Limb (tissue), 2 donors: ENCODE results near the gene HAND2.
A peak's percentile ranks its signal among the peaks of the same experiment; 100 is the strongest.

Source experiments
- DNase-seq, 2 donors: peaks; one replicate each; pipeline ENCODE4 v3.0.0-alpha.2; 2016; ENCODE audit errors: extremely low spot score in 2 of 2

HAND2 gene

GRCh38 chr4:173529477-173530325 lies at the start of gene HAND2:
Gene HAND2, minus strand, starts transcription at chr4:173530229. Its CDS starts 940 bp downstream, at chr4:173529289.
- DNase-seq = peak; percentile 73 to 81

- DNase-seq = no peak
Observed at GRCh38 chr4:173578956-173579355, 48.9 kb upstream of the HAND2 start.

- DNase-seq = no peak
Observed at GRCh38 chr4:173577963-173578362, 47.9 kb upstream of the HAND2 start.

GRCh38 chr4:173575482-173576152 lies 45.6 kb upstream of the HAND2 start:
- DNase-seq = no peak

- no peak for DNase-seq
Observed at GRCh38 chr4:173573725-173574124, 43.7 kb upstream of the HAND2 start.

GRCh38 chr4:173573286-173573685 lies 43.3 kb upstream of the HAND2 start:
- DNase-seq = no peak

- no peak for DNase-seq
Observed at GRCh38 chr4:173572493-173573129, 42.6 kb upstream of the HAND2 start.

GRCh38 chr4:173571620-173572019 lies 41.6 kb upstream of the HAND2 start:
- DNase-seq = no peak

GRCh38 chr4:173565281-173565680 lies 35.3 kb upstream of the HAND2 start:
- no peak for DNase-seq

GRCh38 chr4:173564461-173564860 lies 34.4 kb upstream of the HAND2 start:
- no peak for DNase-seq

- no peak for DNase-seq
Observed at GRCh38 chr4:173560896-173561295, 30.9 kb upstream of the HAND2 start.

- DNase-seq = no peak
Observed at GRCh38 chr4:173556398-173557131, 26.5 kb upstream of the HAND2 start.

- DNase-seq = no peak
Observed at GRCh38 chr4:173547889-173548288, 17.9 kb upstream of the HAND2 start.

GRCh38 chr4:173546776-173547175 lies 16.7 kb upstream of the HAND2 start:
- DNase-seq = no peak

GRCh38 chr4:173545440-173545839 lies 15.4 kb upstream of the HAND2 start:
- no peak for DNase-seq

- no peak for DNase-seq
Observed at GRCh38 chr4:173543266-173543665, 13.2 kb upstream of the HAND2 start.

- DNase-seq = no peak
Observed at GRCh38 chr4:173539986-173540385, 10.0 kb upstream of the HAND2 start.

GRCh38 chr4:173538909-173539445 lies 8.9 kb upstream of the HAND2 start:
- peak in 1 of 2 donors; percentile 48 for DNase-seq

- peak in 1 of 2 donors; percentile 70 for DNase-seq
Observed at GRCh38 chr4:173538148-173538908, 8.3 kb upstream of the HAND2 start.

GRCh38 chr4:173537613-173538147 lies 7.7 kb upstream of the HAND2 start:
- peak in 1 of 2 donors; percentile 36 for DNase-seq
